Panc1 (cell line): ENCODE data around the gene PSME3IP1. TPM values are rescaled to one million over a fixed set of nuclear protein-coding genes. Genes with fewer than 3 reads are reported as not detected.

Source experiments
- ATAC-seq: fragments of 200-7000 bp; cut with Tn5 transposase; 2 replicates; pipeline ENCODE4 v1.9.1; 2020; ENCODE audit warnings: mild to moderate bottlenecking, moderate library complexity
- BruUV-seq: library from RNA; stranded (reverse); fragments of 400-500 nt; replicated peaks from 2 replicates; lab custom pipeline; 2021; lab: Mats Ljungman, UMichigan
- CTCF ChIA-PET: fragments of 300-600 bp; sonication (Branson Sonifier 250); formaldehyde crosslinking; loops from one replicate; lab custom pipeline; 2022; ENCODE audit warnings: antibody characterized with exemption; lab: Charles Lee
- POLR2A ChIA-PET: fragments of 300-600 bp; sonication (Branson Sonifier 250); formaldehyde crosslinking; loops from one replicate; lab custom pipeline; 2022; ENCODE audit warnings: antibody characterized with exemption; lab: Charles Lee
- DNase-seq: peaks from one replicate; pipeline ENCODE4 v3.0.0-alpha.2; 2010; ENCODE audit warnings: low read depth, low spot score
- H3K27ac ChIP-seq: 2 replicates; pipeline ENCODE4 v1.5.1; 2011; ENCODE audit warnings: mild to moderate bottlenecking, low read length, inconsistent platforms
- H3K27me3 ChIP-seq: fragments of 200-500 bp; sonication (Bioruptor generic); 2 replicates; pipeline ENCODE4 v1.6.0; 2014; ENCODE audit warnings: low read length, inconsistent platforms; ENCODE audit not compliant: control insufficient read depth, insufficient read depth
- H3K36me3 ChIP-seq: fragments of 200-500 bp; sonication (Bioruptor generic); 2 replicates; pipeline ENCODE4 v1.5.1; 2014; ENCODE audit warnings: inconsistent platforms, mild to moderate bottlenecking, low read length, moderate library complexity; ENCODE audit not compliant: control insufficient read depth, insufficient read depth
- H3K4me1 ChIP-seq: 2 replicates; pipeline ENCODE4 v1.5.1; 2011; ENCODE audit warnings: inconsistent platforms, mild to moderate bottlenecking, low read length, moderate library complexity; ENCODE audit not compliant: control insufficient read depth, insufficient read depth
- H3K4me3 ChIP-seq, 2 experiments: 2 replicates each; pipeline ENCODE4 v1.5.1; 2011 to 2012; ENCODE audit warnings: low read depth in 2 of 2, low read length in 2 of 2, mild to moderate bottlenecking in 2 of 2, inconsistent platforms in 1 of 2, moderate library complexity in 1 of 2
- H3K9me3 ChIP-seq: fragments of 200-500 bp; sonication (Bioruptor generic); 2 replicates; pipeline ENCODE4 v1.5.1; 2014; ENCODE audit warnings: low read depth, mild to moderate bottlenecking, inconsistent platforms, low read length, moderate library complexity; ENCODE audit not compliant: control insufficient read depth, insufficient read depth
- CTCF ChIP-seq: fragments of 450-650 bp; IDR thresholded peaks from 2 replicates; pipeline ENCODE4 v1.5.1; 2017; ENCODE audit warnings: mild to moderate bottlenecking
- POLR2AphosphoS5 ChIP-seq: IDR thresholded peaks from 2 replicates; pipeline ENCODE4 v1.6.1; 2012; ENCODE audit warnings: mild to moderate bottlenecking, low read depth, low read length, moderate library complexity
- REST ChIP-seq, 2 experiments: IDR thresholded peaks; 2 replicates each; pipeline ENCODE4 v1.6.1; 2011 to 2012; ENCODE audit warnings: low read depth in 2 of 2, control low read depth in 1 of 2, low read length in 1 of 2, mild to moderate bottlenecking in 1 of 2, moderate library complexity in 1 of 2; ENCODE audit not compliant: insufficient read depth in 1 of 2
- SIN3A ChIP-seq: IDR thresholded peaks from 2 replicates; pipeline ENCODE4 v1.6.1; 2012; ENCODE audit warnings: low read depth, mild to moderate bottlenecking, low read length, moderate library complexity, borderline replicate concordance; ENCODE audit not compliant: insufficient read depth
- TCF7L2 ChIP-seq: IDR thresholded peaks from 2 replicates; pipeline ENCODE4 v1.6.1; 2011; ENCODE audit warnings: mild to moderate bottlenecking, low read depth, low read length, inconsistent platforms
- in situ Hi-C: cut with HindIII; loops from 2 replicates; pipeline ENCODE4 v1.10.0; 2016; ENCODE audit warnings: low sequenced_read_pairs, low pct_unique_long_range_greater_than_20kb
- intact Hi-C: fragments of 100-400 bp; cut with micrococcal nuclease; formaldehyde crosslinking; loops from one replicate; pipeline ENCODE4 v1.10.0; 2022; ENCODE audit not compliant: unreplicated experiment
- total RNA-seq: library from RNA; stranded (reverse); gene quantifications from one replicate; pipeline ENCODE4 v1.2.1, GENCODE V29; 2021; ENCODE audit not compliant: unreplicated experiment

Gene PSME3IP1
- total RNA-seq, 1 experiment from 2014 or later = 67.6 TPM

- intact Hi-C loops = no loop called here
- no peak for DNase-seq
These were observed 61.7 kb downstream of the PSME3IP1 start for GRCh38 chr16:57123974-57124674.

More at GRCh38 chr16:57123974-57124674, 61.7 kb downstream of the PSME3IP1 start:
- ChIA-PET CTCF (no interaction called here), POLR2A (no interaction called here)
- Histone ChIP-seq H3K9me3 (no peaks in the 10 kb centered on the region), H3K27ac (no peak overlapping the region), H3K4me1 (no peaks in the 10 kb centered on the region), H3K4me3 (no peak overlapping the region), H3K36me3 (no peaks in the 10 kb centered on the region), H3K27me3 (no peaks in the 10 kb centered on the region)
- no peak for TF ChIP-seq POLR2AphosphoS5
- TF ChIP-seq CTCF = no peak
- no peak for TF ChIP-seq TCF7L2
- no peak for TF ChIP-seq REST (IDR thresholded peaks at IDR 0.05; ENCODE audit: insufficient read depth in 1 of 2, low read depth in 2 of 2, low read length in 1 of 2)
- no peak for TF ChIP-seq SIN3A
- ATAC-seq = no peak
- no TSS peak for BruUV-seq
- in situ Hi-C loops = no loop called here
